Measurements from ENCODE around the gene MANEAL. TPM values are rescaled to one million over a fixed set of nuclear protein-coding genes. Genes with fewer than 3 reads are reported as not detected.

MANEAL gene
- total and polyA plus RNA-seq, 2 of the 13 experiments (the other 11 are each of a cell fraction or from before 2014, with no cell fraction given) = 20.8 to 26.4 TPM

- TF ChIP-seq HNF1A (IDR thresholded peaks at IDR 0.05; ENCODE audit: low read depth) (no peak), HNF1A (CRISPR knock-in tag; IDR thresholded peaks at IDR 0.05; ENCODE audit: borderline replicate concordance) (peak; percentile 52), NCOA2 (CRISPR knock-in tag; IDR thresholded peaks at IDR 0.05) (peak; percentile 92), MTF2 (CRISPR knock-in tag; IDR thresholded peaks at IDR 0.05; ENCODE audit: borderline replicate concordance) (peak; percentile 95; the same call in 1 of the 2 replicates), ZNF670 (CRISPR knock-in tag; IDR thresholded peaks at IDR 0.05; ENCODE audit: borderline replicate concordance) (peak; percentile 93; the same call in 1 of the 2 replicates), ZNF552 (CRISPR knock-in tag; IDR thresholded peaks at IDR 0.05; ENCODE audit: borderline replicate concordance) (peak; percentile 99), TFAP4 (IDR thresholded peaks at IDR 0.05; ENCODE audit: borderline replicate concordance, low read depth) (no peak), ZNF333 (CRISPR knock-in tag; IDR thresholded peaks at IDR 0.05; ENCODE audit: borderline replicate concordance) (peak; percentile 100), ZEB1 (IDR thresholded peaks at IDR 0.05; ENCODE audit: insufficient replicate concordance, low read depth) (no peak), SNAPC5 (CRISPR knock-in tag; IDR thresholded peaks at IDR 0.05; ENCODE audit: borderline replicate concordance) (peak; percentile 98), FOXO1 (CRISPR knock-in tag; IDR thresholded peaks at IDR 0.05) (peak; percentile 98), DMAP1 (CRISPR knock-in tag; IDR thresholded peaks at IDR 0.05) (peak; percentile 79; the same call in 1 of the 2 replicates), ZNF383 (CRISPR knock-in tag; IDR thresholded peaks at IDR 0.05; ENCODE audit: borderline replicate concordance) (no peak), ZNF660 (CRISPR knock-in tag; IDR thresholded peaks at IDR 0.05; ENCODE audit: borderline replicate concordance, low read depth) (peak; percentile 97), HMGA1 (CRISPR knock-in tag; conservative IDR thresholded peaks at IDR 0.05) (no peak), ZNF18 (CRISPR knock-in tag; IDR thresholded peaks at IDR 0.05; ENCODE audit: insufficient replicate concordance) (peak; percentile 96), CENPT (CRISPR knock-in tag; IDR thresholded peaks at IDR 0.05; ENCODE audit: low read depth) (peak; percentile 99), MAF1 (CRISPR knock-in tag; IDR thresholded peaks at IDR 0.05; ENCODE audit: borderline replicate concordance) (peak; percentile 99), YEATS2 (CRISPR knock-in tag; IDR thresholded peaks at IDR 0.05; ENCODE audit: borderline replicate concordance) (peak; percentile 84), ELF1 (CRISPR knock-in tag; IDR thresholded peaks at IDR 0.05) (peak; percentile 70), NR2C2 (CRISPR knock-in tag; IDR thresholded peaks at IDR 0.05; ENCODE audit: borderline replicate concordance) (peak; percentile 26; the same call in 1 of the 2 replicates), FIP1L1 (IDR thresholded peaks at IDR 0.05; ENCODE audit: borderline replicate concordance, insufficient read depth, low read depth, low read length) (no peak), SPEN (CRISPR knock-in tag; IDR thresholded peaks at IDR 0.05; ENCODE audit: low read depth) (peak; percentile 87)
These were observed 29.2 kb upstream of the MANEAL start (continued) for GRCh38 chr1:37764414-37764825.

Data from HepG2 (cell line).